HCT116 (cell line): ENCODE results near the gene OTOGL. TPM values are rescaled to one million over a fixed set of nuclear protein-coding genes. Genes with fewer than 3 reads are reported as not detected.

Experiments
- ATAC-seq: fragments of 200-7000 bp; cut with Tn5 transposase; 2 replicates; pipeline ENCODE4 v1.9.1; 2020; ENCODE audit warnings: mild to moderate bottlenecking, moderate library complexity
- BruUV-seq: library from RNA; stranded (reverse); fragments of 400-500 nt; replicated peaks from 2 replicates; lab custom pipeline; 2021; lab: Mats Ljungman, UMichigan
- CTCF ChIA-PET: fragments of 300-600 bp; sonication (Branson Sonifier 250); formaldehyde crosslinking; loops from one replicate; lab custom pipeline; 2021; ENCODE audit warnings: antibody characterized with exemption; lab: Charles Lee
- POLR2A ChIA-PET: fragments of 300-600, 350-600 bp; sonication (Branson Sonifier 250); formaldehyde crosslinking; loops from one replicate; lab custom pipeline; 2021; ENCODE audit warnings: antibody characterized with exemption; lab: Charles Lee
- RAD21 ChIA-PET, 2 experiments: fragments of 300-600 bp; sonication (Branson Sonifier 250); formaldehyde crosslinking; loops; one replicate each; lab custom pipeline; 2023; ENCODE audit warnings: low total read pairs in 2 of 2; ENCODE audit not compliant: uncharacterized antibody in 2 of 2, unreplicated experiment in 2 of 2, low non-redundant PET in 1 of 2; lab: Charles Lee
- DNase-seq: peaks from one replicate; pipeline ENCODE4 v3.0.0-alpha.2; 2010; ENCODE audit warnings: low read depth, low spot score
- H2AFZ ChIP-seq: fragments of 200-600 bp; shearing (Covaris generic), sonication (generic); 2 replicates; pipeline ENCODE4 v1.6.1; 2017; ENCODE audit warnings: low read depth, mixed run types, mixed read lengths, antibody characterized with exemption, low read length; ENCODE audit not compliant: poor library complexity, severe bottlenecking
- H3K27ac ChIP-seq: 2 replicates; pipeline ENCODE4 v1.5.1; 2012; ENCODE audit warnings: low read depth, low read length
- H3K27me3 ChIP-seq: fragments of 200-600 bp; sonication (generic); 2 replicates; pipeline ENCODE4 v1.6.1; 2016; ENCODE audit warnings: mixed run types, low read length, mixed read lengths; ENCODE audit not compliant: insufficient read depth
- H3K36me3 ChIP-seq, 2 experiments: fragments of 200-500 bp in 1 of 2; fragments of 200-600 bp in 1 of 2; sonication (Bioruptor generic) in 1 of 2; sonication (generic) in 1 of 2; 2 replicates each; pipeline versions ENCODE4 v1.5.1 to v1.6.1; 2014 to 2016; ENCODE audit warnings: low read length in 2 of 2, inconsistent platforms in 1 of 2, mixed read lengths in 1 of 2, mixed run types in 1 of 2; ENCODE audit not compliant: insufficient read depth in 2 of 2, control insufficient read depth in 1 of 2
- H3K4me1 ChIP-seq, 2 experiments: fragments of 200-600 bp in 1 of 2; sonication (generic) in 1 of 2; 2 replicates each; pipeline versions ENCODE4 v1.5.1 to v1.6.1; 2012 to 2017; ENCODE audit warnings: low read length in 2 of 2, inconsistent platforms in 1 of 2, mild to moderate bottlenecking in 1 of 2, mixed read lengths in 1 of 2, mixed run types in 1 of 2, moderate library complexity in 1 of 2; ENCODE audit not compliant: insufficient read depth in 2 of 2, control insufficient read depth in 1 of 2
- H3K4me2 ChIP-seq: fragments of 200-600 bp; sonication (generic); 2 replicates; pipeline ENCODE4 v1.6.1; 2017; ENCODE audit warnings: mixed run types, low read length, mixed read lengths
- H3K4me3 ChIP-seq, 2 experiments: fragments of 200-600 bp in 1 of 2; sonication (generic) in 1 of 2; replicated peaks in 1 of 2; 2 replicates each; pipeline ENCODE4 v1.5.1; 2011 to 2016; ENCODE audit warnings: low read length in 2 of 2, control low read depth in 1 of 2, low read depth in 1 of 2, mild to moderate bottlenecking in 1 of 2, mixed read lengths in 1 of 2, mixed run types in 1 of 2
- H3K79me2 ChIP-seq: fragments of 200-600 bp; sonication (generic); 2 replicates; pipeline ENCODE4 v1.6.1; 2017; ENCODE audit warnings: mild to moderate bottlenecking, mixed run types, low read length, moderate library complexity, mixed read lengths; ENCODE audit not compliant: insufficient read depth
- H3K9ac ChIP-seq: fragments of 200-600 bp; sonication (generic); 2 replicates; pipeline ENCODE4 v1.6.1; 2016; ENCODE audit warnings: low read length, mixed read lengths
- H3K9me2 ChIP-seq: fragments of 200-600 bp; sonication (generic), shearing (Covaris generic); 2 replicates; pipeline ENCODE4 v1.6.1; 2017; ENCODE audit warnings: mixed run types, mild to moderate bottlenecking, moderate library complexity; ENCODE audit not compliant: insufficient read depth
- H3K9me3 ChIP-seq, 2 experiments: fragments of 200-500 bp in 1 of 2; fragments of 200-600 bp in 1 of 2; sonication (Bioruptor generic) in 1 of 2; sonication (generic) in 1 of 2; 2 replicates each; pipeline ENCODE4 v1.6.1; 2014 to 2017; ENCODE audit warnings: low read length in 2 of 2, mixed read lengths in 2 of 2, inconsistent platforms in 1 of 2, low read depth in 1 of 2, mild to moderate bottlenecking in 1 of 2, mixed run types in 1 of 2, moderate library complexity in 1 of 2; ENCODE audit not compliant: control insufficient read depth in 1 of 2, insufficient read depth in 1 of 2
- H4K20me1 ChIP-seq: fragments of 200-600 bp; sonication (generic), shearing (Covaris generic); 2 replicates; pipeline ENCODE4 v1.6.1; 2017; ENCODE audit warnings: mixed run types, mild to moderate bottlenecking, moderate library complexity; ENCODE audit not compliant: insufficient read depth
- CBX3 ChIP-seq: IDR thresholded peaks from 2 replicates; pipeline ENCODE4 v1.6.1; 2012; ENCODE audit warnings: low read depth
- CEBPB ChIP-seq: IDR thresholded peaks from 2 replicates; pipeline ENCODE4 v1.6.1; 2012; ENCODE audit warnings: low read depth
- EGR1 ChIP-seq: IDR thresholded peaks from 2 replicates; pipeline ENCODE4 v1.6.1; 2012; ENCODE audit warnings: low read depth
- ELF1 ChIP-seq: IDR thresholded peaks from 2 replicates; pipeline ENCODE4 v1.6.1; 2012; ENCODE audit warnings: low read depth, borderline replicate concordance
- EZH2phosphoT487 ChIP-seq: fragments of 200-600 bp; IDR thresholded peaks from 2 replicates; pipeline ENCODE4 v1.6.1; 2018; ENCODE audit warnings: antibody characterized with exemption, borderline replicate concordance
- JUND ChIP-seq: IDR thresholded peaks from 2 replicates; pipeline ENCODE4 v1.6.1; 2012
- POLR2AphosphoS5 ChIP-seq: IDR thresholded peaks from 2 replicates; pipeline ENCODE4 v1.6.1; 2011; ENCODE audit warnings: mild to moderate bottlenecking, low read depth, low read length, moderate library complexity
- RAD21 ChIP-seq: IDR thresholded peaks from 2 replicates; pipeline ENCODE4 v1.6.1; 2012; ENCODE audit warnings: low read depth, mild to moderate bottlenecking
- REST ChIP-seq: IDR thresholded peaks from 2 replicates; pipeline ENCODE4 v1.6.1; 2012; ENCODE audit warnings: low read depth
- SP1 ChIP-seq: IDR thresholded peaks from 2 replicates; pipeline ENCODE4 v1.6.1; 2012; ENCODE audit warnings: low read depth
- SRF ChIP-seq: IDR thresholded peaks from 2 replicates; pipeline ENCODE4 v1.6.1; 2012; ENCODE audit warnings: low read depth
- TCF7L2 ChIP-seq: IDR thresholded peaks from 2 replicates; pipeline ENCODE4 v1.7.0; 2011; ENCODE audit warnings: borderline replicate concordance, inconsistent platforms; ENCODE audit not compliant: insufficient read depth, insufficient read length; ENCODE audit errors: extremely low read depth
- YY1 ChIP-seq: IDR thresholded peaks from 2 replicates; pipeline ENCODE4 v1.6.1; 2011; ENCODE audit warnings: low read length, low read depth, moderate library complexity, mild to moderate bottlenecking; ENCODE audit not compliant: insufficient replicate concordance; ENCODE audit errors: extremely low read depth
- ZFX ChIP-seq: fragments of 450-650 bp; IDR thresholded peaks from 2 replicates; pipeline ENCODE4 v1.6.1; 2017
- ZNF274 ChIP-seq: fragments of 200-500 bp; sonication (Bioruptor generic); IDR thresholded peaks from 2 replicates; pipeline ENCODE4 v1.6.1; 2014; ENCODE audit warnings: mild to moderate bottlenecking, low read depth, low read length, inconsistent platforms
- intact Hi-C: fragments of 100-400 bp; cut with micrococcal nuclease; formaldehyde crosslinking; loops from 2 replicates; pipeline ENCODE4 v1.10.0; 2022
- total RNA-seq: library from RNA; stranded (reverse); gene quantifications from one replicate; pipeline ENCODE4 v1.2.1, GENCODE V29; 2021; ENCODE audit not compliant: unreplicated experiment
- TF ChIP-seq, protein P1 (sequence below), 3 experiments: fragments of 200-600 bp in 1 of 3; sonication (generic) in 1 of 3; IDR thresholded peaks in 2 of 3; conservative IDR thresholded peaks in 1 of 3; 2 replicates each; pipeline ENCODE4 v1.5.1; 2012 to 2017; ENCODE audit warnings: low read depth in 2 of 3, low read length in 2 of 3, antibody characterized with exemption in 1 of 3, borderline replicate concordance in 1 of 3, control low read depth in 1 of 3, mild to moderate bottlenecking in 1 of 3, mixed read lengths in 1 of 3, mixed run types in 1 of 3, moderate library complexity in 1 of 3; ENCODE audit not compliant: insufficient read depth in 1 of 3

Gene OTOGL
- total RNA-seq, 1 experiment from 2014 or later: not detected

DNA sequence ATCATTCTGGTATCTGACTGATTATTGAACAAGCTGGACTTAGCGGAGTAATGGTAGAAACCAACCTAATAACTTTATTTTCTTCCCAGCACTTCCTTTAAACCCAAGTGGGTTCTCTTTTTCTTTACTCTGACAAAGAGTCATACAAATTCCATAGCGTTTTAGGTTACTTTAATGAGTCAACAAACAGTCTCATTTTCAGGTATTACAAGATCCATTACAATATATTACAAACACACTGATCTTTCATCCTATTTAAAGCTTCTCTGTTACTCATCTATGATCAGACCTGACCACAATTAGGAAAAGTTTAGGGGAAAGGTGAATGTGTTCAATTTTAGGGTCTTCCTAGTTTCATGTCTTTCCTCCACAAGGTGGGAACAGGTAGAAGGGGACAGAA is 305.3 kb downstream of the OTOGL start:
- Histone ChIP-seq H3K9ac (no peak overlapping the region), H3K36me3 (no peaks in the 10 kb centered on the region), H3K27ac (no peak overlapping the region), H3K9me3 (no peaks in the 10 kb centered on the region), H3K27me3 (no peaks in the 10 kb centered on the region; the same call in 1 of the 2 replicates), H3K9me2 (no peaks in the 10 kb centered on the region), H3K4me1 (no peaks in the 10 kb centered on the region), H3K4me3 (no peak overlapping the region), H4K20me1 (no peaks in the 10 kb centered on the region; the same call in 1 of the 2 replicates), H2AFZ (no peak overlapping the region), H3K4me2 (no peak overlapping the region), H3K79me2 (no peaks in the 10 kb centered on the region)
- ATAC-seq (no peak), DNase-seq (no peak)
- intact Hi-C loops: no loop called here
- TF ChIP-seq SP1 (no peak), YY1 (no peak), TCF7L2 (no peak)
- no TSS peak for BruUV-seq
- POLR2A ChIA-PET: no interaction called here
- CTCF ChIA-PET: no interaction called here
- RAD21 ChIA-PET: no interaction called here

DNA sequence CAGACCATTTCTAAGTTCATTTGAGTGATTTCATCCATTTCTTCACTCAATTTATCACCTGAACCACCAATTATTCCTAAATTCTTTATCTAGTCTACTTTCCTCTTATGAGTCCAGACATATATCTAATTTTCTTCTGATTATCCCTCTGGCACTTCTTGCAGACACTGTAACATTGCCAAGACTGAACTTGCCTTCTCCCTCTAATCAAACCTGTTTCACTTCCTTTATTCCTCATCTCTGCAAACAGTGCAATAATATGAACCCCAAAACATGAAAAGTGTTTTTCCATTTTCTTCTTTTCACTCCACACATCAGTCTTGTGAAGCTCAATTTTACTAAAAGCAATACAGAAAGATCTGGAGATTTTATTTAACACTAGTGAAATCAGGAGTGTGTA is 306.9 kb downstream of the OTOGL start:
- ATAC-seq (no peak), DNase-seq (no peak)
- Histone ChIP-seq H3K4me3 (no peak overlapping the region), H3K9ac (no peak overlapping the region), H3K4me1 (no peaks in the 10 kb centered on the region), H3K4me2 (no peak overlapping the region), H3K9me3 (no peaks in the 10 kb centered on the region), H3K27me3 (no peaks in the 10 kb centered on the region; the same call in none of the 2 replicates), H3K9me2 (no peaks in the 10 kb centered on the region), H3K79me2 (no peaks in the 10 kb centered on the region), H3K36me3 (no peaks in the 10 kb centered on the region), H2AFZ (no peak overlapping the region), H3K27ac (no peak overlapping the region), H4K20me1 (no peaks in the 10 kb centered on the region; the same call in 1 of the 2 replicates)
- RAD21 ChIA-PET: no interaction called here
- BruUV-seq: no TSS peak
- POLR2A ChIA-PET: no interaction called here
- intact Hi-C loops: no loop called here
- CTCF ChIA-PET: no interaction called here
- TF ChIP-seq TCF7L2 (no peak), POLR2AphosphoS5 (no peak), EZH2phosphoT487 (no peak), JUND (no peak), RAD21 (no peak), CEBPB (no peak), SRF (no peak), YY1 (no peak), ZNF274 (no peak), REST (no peak), ELF1 (no peak), SP1 (no peak), ZFX (no peak), CBX3 (no peak), EGR1 (no peak)
- TF ChIP-seq, protein P1, sequence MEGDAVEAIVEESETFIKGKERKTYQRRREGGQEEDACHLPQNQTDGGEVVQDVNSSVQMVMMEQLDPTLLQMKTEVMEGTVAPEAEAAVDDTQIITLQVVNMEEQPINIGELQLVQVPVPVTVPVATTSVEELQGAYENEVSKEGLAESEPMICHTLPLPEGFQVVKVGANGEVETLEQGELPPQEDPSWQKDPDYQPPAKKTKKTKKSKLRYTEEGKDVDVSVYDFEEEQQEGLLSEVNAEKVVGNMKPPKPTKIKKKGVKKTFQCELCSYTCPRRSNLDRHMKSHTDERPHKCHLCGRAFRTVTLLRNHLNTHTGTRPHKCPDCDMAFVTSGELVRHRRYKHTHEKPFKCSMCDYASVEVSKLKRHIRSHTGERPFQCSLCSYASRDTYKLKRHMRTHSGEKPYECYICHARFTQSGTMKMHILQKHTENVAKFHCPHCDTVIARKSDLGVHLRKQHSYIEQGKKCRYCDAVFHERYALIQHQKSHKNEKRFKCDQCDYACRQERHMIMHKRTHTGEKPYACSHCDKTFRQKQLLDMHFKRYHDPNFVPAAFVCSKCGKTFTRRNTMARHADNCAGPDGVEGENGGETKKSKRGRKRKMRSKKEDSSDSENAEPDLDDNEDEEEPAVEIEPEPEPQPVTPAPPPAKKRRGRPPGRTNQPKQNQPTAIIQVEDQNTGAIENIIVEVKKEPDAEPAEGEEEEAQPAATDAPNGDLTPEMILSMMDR (IDR thresholded peaks at IDR 0.05 in 2 of 3, conservative IDR thresholded peaks at IDR 0.05 in 1 of 3; ENCODE audit: borderline replicate concordance in 1 of 3, insufficient read depth in 1 of 3, low read depth in 2 of 3, low read length in 2 of 3): no peak
